ENCODE measurements around the gene CCDC9B. TPM values are rescaled to one million over a fixed set of nuclear protein-coding genes. Genes with fewer than 3 reads are reported as not detected.

Gene CCDC9B
- total RNA-seq, 2 donors from 2014 or later, result 31.8 to 32.2 TPM

DNA sequence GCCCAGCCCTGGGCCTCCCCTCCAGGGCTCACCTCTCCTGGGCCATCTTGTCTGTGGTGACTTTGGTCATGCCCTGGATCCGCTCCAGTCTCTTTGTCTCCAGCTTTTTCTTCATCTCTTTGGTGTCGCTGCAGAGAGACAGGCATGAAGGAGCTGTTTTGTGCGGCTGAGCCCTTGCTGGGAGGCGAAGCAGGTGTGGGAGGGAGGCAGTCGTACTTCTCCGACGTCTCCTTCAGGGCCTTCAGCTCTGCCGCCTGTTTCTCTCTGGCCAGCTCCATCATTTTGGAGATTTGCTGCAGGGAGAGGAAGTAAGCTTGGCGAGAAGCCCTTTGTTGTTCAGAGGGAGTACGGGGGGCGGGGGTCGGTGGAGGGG lies 50.2 kb downstream of the CCDC9B start:
- Histone ChIP-seq H3K4me3 (peak overlapping the region in 1 of 2 donors; percentile 43), H3K27me3 (no peaks in the 10 kb centered on the region), H3K4me1 (peaks cover 0 to 50% of the 10 kb centered on the region in 2 donors), H3K27ac (no peak overlapping the region), H3K36me3 (no peaks in the 10 kb centered on the region), H3K9me3 (no peaks in the 10 kb centered on the region)
- no peak for DNase-seq (ENCODE audit: low spot score)
- TF ChIP-seq, protein P1, sequence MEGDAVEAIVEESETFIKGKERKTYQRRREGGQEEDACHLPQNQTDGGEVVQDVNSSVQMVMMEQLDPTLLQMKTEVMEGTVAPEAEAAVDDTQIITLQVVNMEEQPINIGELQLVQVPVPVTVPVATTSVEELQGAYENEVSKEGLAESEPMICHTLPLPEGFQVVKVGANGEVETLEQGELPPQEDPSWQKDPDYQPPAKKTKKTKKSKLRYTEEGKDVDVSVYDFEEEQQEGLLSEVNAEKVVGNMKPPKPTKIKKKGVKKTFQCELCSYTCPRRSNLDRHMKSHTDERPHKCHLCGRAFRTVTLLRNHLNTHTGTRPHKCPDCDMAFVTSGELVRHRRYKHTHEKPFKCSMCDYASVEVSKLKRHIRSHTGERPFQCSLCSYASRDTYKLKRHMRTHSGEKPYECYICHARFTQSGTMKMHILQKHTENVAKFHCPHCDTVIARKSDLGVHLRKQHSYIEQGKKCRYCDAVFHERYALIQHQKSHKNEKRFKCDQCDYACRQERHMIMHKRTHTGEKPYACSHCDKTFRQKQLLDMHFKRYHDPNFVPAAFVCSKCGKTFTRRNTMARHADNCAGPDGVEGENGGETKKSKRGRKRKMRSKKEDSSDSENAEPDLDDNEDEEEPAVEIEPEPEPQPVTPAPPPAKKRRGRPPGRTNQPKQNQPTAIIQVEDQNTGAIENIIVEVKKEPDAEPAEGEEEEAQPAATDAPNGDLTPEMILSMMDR (IDR thresholded peaks at IDR 0.05), result no peak

DNA sequence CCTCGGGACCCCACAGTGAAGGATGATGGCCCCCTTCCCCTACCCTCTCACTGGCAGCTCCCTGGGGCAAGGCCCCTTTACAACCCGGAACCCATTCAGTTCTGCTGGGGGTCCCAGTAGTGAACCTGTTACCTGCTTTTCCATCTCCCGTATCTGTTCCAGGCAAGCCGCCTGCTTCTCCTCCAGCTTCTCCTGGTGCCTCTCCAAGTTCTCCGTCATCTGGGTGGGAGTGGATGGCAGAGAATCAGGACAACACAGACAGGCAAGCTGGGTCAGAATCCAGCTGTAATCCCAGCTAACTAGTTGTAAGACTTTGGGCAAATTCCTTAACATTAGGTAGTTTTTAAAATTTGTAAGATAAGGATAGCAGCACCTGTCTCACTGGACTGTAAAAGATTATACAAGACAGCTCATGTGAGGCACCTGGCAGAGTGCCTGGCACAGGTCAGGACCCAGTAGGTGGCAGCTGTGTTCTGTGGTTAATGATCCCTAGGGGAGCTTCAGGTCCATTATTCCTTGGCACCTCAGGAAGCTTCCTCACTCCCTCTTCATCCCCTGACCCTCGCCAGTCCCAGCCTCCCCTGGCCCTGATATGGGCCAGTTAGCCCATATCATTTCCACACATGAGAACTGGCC lies 51.5 kb downstream of the CCDC9B start:
- Histone ChIP-seq H3K4me3 (no peak overlapping the region), H3K9me3 (no peaks in the 10 kb centered on the region), H3K27ac (no peak overlapping the region), H3K27me3 (no peaks in the 10 kb centered on the region), H3K4me1 (peaks cover 0 to 47% of the 10 kb centered on the region in 2 donors), H3K36me3 (no peaks in the 10 kb centered on the region)
- TF ChIP-seq, protein P1 (IDR thresholded peaks at IDR 0.05), result no peak
- no peak for DNase-seq (ENCODE audit: low spot score)

DNA sequence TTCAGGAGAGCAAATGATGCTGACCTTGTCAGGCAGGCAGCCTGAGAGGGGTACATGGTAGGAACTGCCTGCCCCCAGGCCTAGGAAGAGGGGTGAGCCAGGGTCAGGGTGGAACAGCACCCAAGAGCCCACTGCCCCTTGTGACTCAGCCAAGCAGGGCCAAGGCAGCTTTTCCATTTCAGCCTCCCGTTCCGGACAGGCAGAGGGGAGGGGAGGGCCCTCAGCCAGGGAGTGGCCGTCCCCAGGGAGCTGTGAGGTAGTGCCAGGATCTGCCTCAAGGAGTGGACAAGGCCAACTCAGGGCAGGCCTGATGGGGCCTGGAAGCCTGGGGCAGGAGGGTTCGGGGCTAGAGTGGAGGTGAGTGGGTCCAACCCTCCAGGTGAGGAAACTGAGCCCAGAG lies 52.8 kb downstream of the CCDC9B start:
- H3K9me3 ChIP-seq, result no peaks in the 10 kb centered on the region
- H3K27me3 ChIP-seq, result peaks cover 0 to 2% of the 10 kb centered on the region in 2 donors
- TF ChIP-seq, protein P1 (IDR thresholded peaks at IDR 0.05), result no peak
- peaks cover 0 to 48% of the 10 kb centered on the region in 2 donors for H3K4me1 ChIP-seq
- no peak overlapping the region for H3K4me3 ChIP-seq
- H3K27ac ChIP-seq, result no peak overlapping the region
- no peaks in the 10 kb centered on the region for H3K36me3 ChIP-seq
- DNase-seq (ENCODE audit: low spot score), result no peak

DNA sequence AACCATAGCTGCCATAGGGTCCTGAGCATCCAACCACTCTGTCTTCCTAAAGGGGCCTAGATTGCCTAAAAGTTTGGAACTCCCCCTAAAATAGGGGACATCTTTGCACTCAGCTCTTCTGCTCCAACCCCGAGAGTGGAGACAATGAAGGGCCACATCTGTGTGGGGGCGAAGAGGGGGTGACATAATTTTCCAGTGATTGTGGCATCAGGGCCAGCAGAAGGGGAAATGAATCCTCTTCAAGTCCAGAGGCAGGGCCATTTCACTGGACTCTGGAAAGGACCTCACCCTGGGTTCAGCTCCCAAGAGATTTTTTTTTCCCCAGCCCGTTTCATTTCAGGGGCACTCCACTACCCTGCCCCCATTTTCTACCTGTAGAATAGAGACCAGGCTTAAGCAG lies 53.2 kb downstream of the CCDC9B start:
- no peaks in the 10 kb centered on the region for H3K9me3 ChIP-seq
- no peak for DNase-seq (ENCODE audit: low spot score)
- peaks cover 0 to 5% of the 10 kb centered on the region in 2 donors for H3K27me3 ChIP-seq
- TF ChIP-seq, protein P1 (IDR thresholded peaks at IDR 0.05), result no peak
- H3K36me3 ChIP-seq, result no peaks in the 10 kb centered on the region
- no peak overlapping the region for H3K4me3 ChIP-seq
- no peak overlapping the region for H3K27ac ChIP-seq
- peaks cover 0 to 53% of the 10 kb centered on the region in 2 donors for H3K4me1 ChIP-seq

DNA sequence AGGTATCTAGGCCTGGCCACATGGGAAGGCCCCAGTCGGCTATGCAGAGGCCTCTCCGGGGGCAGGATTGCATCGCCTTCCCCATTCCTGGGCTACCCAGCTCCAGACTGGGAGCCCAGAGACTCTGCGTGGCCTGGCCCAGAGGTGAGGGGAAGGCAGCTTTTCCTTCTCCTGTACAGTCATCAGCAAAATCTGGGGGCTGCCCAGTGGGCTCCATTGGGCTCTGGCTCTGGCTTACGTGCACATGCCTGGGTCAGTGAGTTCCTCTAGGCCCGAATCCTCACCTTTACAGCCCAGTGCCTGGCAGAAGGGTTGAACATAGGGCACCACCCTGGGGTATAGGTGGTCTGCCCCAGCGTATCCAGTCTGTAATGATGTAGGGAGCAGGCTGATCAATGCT lies 53.9 kb downstream of the CCDC9B start:
- peaks cover 0 to 58% of the 10 kb centered on the region in 2 donors for H3K4me1 ChIP-seq

More for the DNA sequence above, 53.9 kb downstream of the CCDC9B start:
- no peaks in the 10 kb centered on the region for H3K9me3 ChIP-seq
- no peak for DNase-seq (ENCODE audit: low spot score)
- TF ChIP-seq, protein P1 (IDR thresholded peaks at IDR 0.05), result no peak
- H3K27ac ChIP-seq, result no peak overlapping the region
- peaks cover 0 to 5% of the 10 kb centered on the region in 2 donors for H3K27me3 ChIP-seq
- H3K4me3 ChIP-seq, result no peak overlapping the region
- H3K36me3 ChIP-seq, result no peaks in the 10 kb centered on the region

Data from right atrium auricular region (tissue), 2 donors.